K562 (cell line): ENCODE measurements around the gene CENPT. TPM values are rescaled to one million over a fixed set of nuclear protein-coding genes. Genes with fewer than 3 reads are reported as not detected.
A peak's percentile ranks its signal among the peaks of the same experiment; 100 is the strongest.

Source experiments
- DMBX1 ChIP-seq: fragments of 250-450 bp; sonication (Bioruptor Pico); IDR thresholded peaks from 2 replicates; pipeline ENCODE4 v1.8.0; 2022; ENCODE audit warnings: inconsistent platforms, mild to moderate bottlenecking, moderate library complexity, borderline replicate concordance
- HDAC1 ChIP-seq, 2 experiments: fragments of 450-650 bp; IDR thresholded peaks; 2 replicates each; pipeline ENCODE4 v1.6.1; 2016 to 2017; ENCODE audit warnings: inconsistent platforms in 1 of 2, mild to moderate bottlenecking in 1 of 2, moderate library complexity in 1 of 2
- MBD2 ChIP-seq: sonication (generic); IDR thresholded peaks from 2 replicates; pipeline ENCODE4 v1.6.1; 2016; ENCODE audit warnings: low read depth, borderline replicate concordance
- MGA ChIP-seq: fragments of 450-650 bp; IDR thresholded peaks from 2 replicates; pipeline ENCODE4 v1.6.1; 2016; ENCODE audit warnings: mild to moderate bottlenecking, moderate library complexity
- NCOA2 ChIP-seq, 2 experiments: fragments of 450-650 bp; IDR thresholded peaks; 2 replicates each; pipeline ENCODE4 v1.6.1; 2018; ENCODE audit warnings: mild to moderate bottlenecking in 2 of 2, moderate library complexity in 1 of 2; ENCODE audit not compliant: partially characterized antibody in 2 of 2
- NFYB ChIP-seq: IDR thresholded peaks from 2 replicates; pipeline ENCODE4 v1.6.1; 2011; ENCODE audit warnings: mild to moderate bottlenecking, moderate library complexity; ENCODE audit not compliant: insufficient read length; ENCODE audit errors: extremely low read depth
- PRDM10 ChIP-seq: fragments of 450-650 bp; IDR thresholded peaks from 2 replicates; pipeline ENCODE4 v1.6.1; 2018; ENCODE audit not compliant: partially characterized antibody
- TARDBP ChIP-seq: fragments of 450-650 bp; IDR thresholded peaks from 2 replicates; pipeline ENCODE4 v1.6.1; 2016
- TRIM28 ChIP-seq: fragments of 450-650 bp; IDR thresholded peaks from 2 replicates; pipeline ENCODE4 v1.6.1; 2017
- WHSC1 ChIP-seq: IDR thresholded peaks from one replicate; pipeline ENCODE4 v1.6.1; 2012; ENCODE audit warnings: low read length, control low read depth, inconsistent platforms
- polyA plus RNA-seq, 8 experiments: library from polyadenylated mRNA; depleted of rRNA in 4 of 8; stranded (reverse) in 5 of 8; unstranded in 3 of 8; fragments of >200 nt; fragmentation: Nextera tagmentation in 2 of 8; fragmentation: Illumina TruSeq in 1 of 8; extraction: Ambion mirVana in 2 of 8; extraction: Trizol in 1 of 8; gene quantifications; 2 replicates each; pipeline versions ENCODE4 v1.2.1 to v1.2.3, GENCODE V29; 2011 to 2014; ENCODE audit warnings: inconsistent platforms in 1 of 8, missing spikeins in 1 of 8
- total RNA-seq, 7 experiments: library from RNA; depleted of rRNA in 6 of 7; stranded (reverse); fragments of >200 nt in 6 of 7; fragmentation: Illumina TruSeq in 2 of 7; extraction: Trizol in 2 of 7; gene quantifications; 2 replicates each; pipeline versions ENCODE4 v1.2.1 to v1.2.3, GENCODE V29; 2011 to 2021; ENCODE audit warnings: low replicate concordance in 1 of 7
- TF ChIP-seq, protein P1 (sequence below): fragments of 250-450 bp; sonication (Bioruptor Pico); IDR thresholded peaks from 2 replicates; pipeline ENCODE4 v1.4.0; 2020; ENCODE audit warnings: borderline replicate concordance

CENPT gene
- total and polyA plus RNA-seq, 9 of the 15 experiments (the other 6 are each of a cell fraction or from before 2014, with no cell fraction given): 3.6 to 94.2 (median 44.1) TPM

GRCh38 chr16:67806428-67807147, 40.9 kb downstream of the CENPT start, which contains the start of the genes RANBP10 and TSNAXIP1 (continued):
- TF ChIP-seq PRDM10 (peak; percentile 89), MBD2 (peak; percentile 99), DMBX1 (CRISPR knock-in tag) (peak; percentile 94), NCOA2 (IDR thresholded peaks at IDR 0.05; ENCODE audit: partially characterized antibody in 2 of 2) (no peak), HDAC1 (IDR thresholded peaks at IDR 0.05) (no peak), WHSC1 (no peak), MGA (no peak), TARDBP (no peak), NFYB (peak; percentile 71), TRIM28 (no peak)
- TF ChIP-seq, protein P1, sequence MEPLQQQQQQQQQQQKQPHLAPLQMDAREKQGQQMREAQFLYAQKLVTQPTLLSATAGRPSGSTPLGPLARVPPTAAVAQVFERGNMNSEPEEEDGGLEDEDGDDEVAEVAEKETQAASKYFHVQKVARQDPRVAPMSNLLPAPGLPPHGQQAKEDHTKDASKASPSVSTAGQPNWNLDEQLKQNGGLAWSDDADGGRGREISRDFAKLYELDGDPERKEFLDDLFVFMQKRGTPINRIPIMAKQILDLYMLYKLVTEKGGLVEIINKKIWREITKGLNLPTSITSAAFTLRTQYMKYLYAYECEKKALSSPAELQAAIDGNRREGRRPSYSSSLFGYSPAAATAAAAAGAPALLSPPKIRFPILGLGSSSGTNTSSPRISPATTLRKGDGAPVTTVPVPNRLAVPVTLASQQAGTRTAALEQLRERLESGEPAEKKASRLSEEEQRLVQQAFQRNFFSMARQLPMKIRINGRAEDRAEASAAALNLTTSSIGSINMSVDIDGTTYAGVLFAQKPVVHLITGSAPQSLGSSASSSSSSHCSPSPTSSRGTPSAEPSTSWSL (CRISPR knock-in tag): no peak
